Left renal pelvis (tissue), 4 donors: ENCODE data around the gene CD300A. TPM values are rescaled to one million over a fixed set of nuclear protein-coding genes. Genes with fewer than 3 reads are reported as not detected.

Experiments used
- DNase-seq, 4 donors: peaks; one replicate each; pipeline ENCODE4 v3.0.0-alpha.2; 2013; ENCODE audit warnings: low read depth in 4 of 4, low spot score in 3 of 4
- polyA plus RNA-seq, 4 donors: library from polyadenylated mRNA; unstranded; fragments of 120-200 nt; gene quantifications; one replicate each; pipeline ENCODE4 v1.2.1, GENCODE V29; 2013; ENCODE audit not compliant: insufficient read length in 4 of 4

Gene CD300A
- polyA plus RNA-seq, 4 donors, result 1.5 to 3.1 (median 1.7) TPM

- DNase-seq, result no peak
These were observed 26.5 kb upstream of the CD300A start for GRCh38 chr17:74439691-74440567.

- no peak for DNase-seq
These were observed 24.9 kb upstream of the CD300A start for GRCh38 chr17:74441537-74441936.

DNA sequence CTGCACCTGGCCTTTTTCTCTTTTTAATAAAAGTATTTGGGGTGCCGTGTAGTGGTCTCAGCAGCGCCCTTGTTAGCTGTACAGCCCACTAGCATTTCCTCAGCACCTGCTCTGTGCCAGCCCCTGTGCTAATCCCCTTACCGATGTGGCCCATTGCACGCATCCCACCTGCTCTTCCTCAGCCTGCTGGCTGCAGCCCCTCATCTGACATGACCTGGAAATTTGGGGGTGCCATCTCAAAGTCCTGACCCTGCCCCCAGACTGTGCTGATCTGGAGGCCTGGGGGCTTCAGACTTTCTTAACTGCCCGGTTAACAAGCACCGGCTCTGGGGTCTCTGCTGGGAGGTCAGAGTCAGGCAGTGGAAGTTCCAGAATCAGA is 24.2 kb upstream of the CD300A start:
- DNase-seq, result no peak

GRCh38 chr17:74442670-74443515 is 23.5 kb upstream of the CD300A start:
- DNase-seq, result no peak

- no peak for DNase-seq
These were observed 22.7 kb upstream of the CD300A start for GRCh38 chr17:74443516-74444296.

- DNase-seq, result no peak
These were observed 22.0 kb upstream of the CD300A start for GRCh38 chr17:74444406-74444805.

GRCh38 chr17:74445158-74445557 is 21.3 kb upstream of the CD300A start:
- no peak for DNase-seq

GRCh38 chr17:74446551-74447500 is 19.6 kb upstream of the CD300A start:
- DNase-seq, result no peak

- no peak for DNase-seq
These were observed 18.7 kb upstream of the CD300A start for GRCh38 chr17:74447628-74448159.

- no peak for DNase-seq
These were observed 17.7 kb upstream of the CD300A start for GRCh38 chr17:74448756-74449155.

DNA sequence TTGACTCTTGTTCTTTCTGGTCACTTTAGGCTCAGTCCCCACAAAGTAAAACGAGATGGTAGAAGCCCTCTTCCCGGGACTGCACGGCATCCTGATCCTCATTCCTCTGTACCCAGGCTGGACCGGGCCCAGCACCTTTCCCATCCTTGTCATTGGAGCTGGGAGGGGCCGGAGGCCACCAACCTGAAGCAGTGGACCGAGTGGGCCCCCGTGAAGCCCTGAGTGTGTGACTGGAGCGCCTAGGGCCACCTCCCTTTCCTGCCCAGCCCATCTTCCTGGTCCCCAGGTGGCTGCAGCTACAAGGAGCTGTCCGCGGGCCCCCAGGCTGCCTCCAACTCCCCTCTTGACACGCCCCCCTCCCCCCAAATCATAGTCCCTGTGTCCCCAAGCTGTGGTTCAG is 17.1 kb upstream of the CD300A start:
- DNase-seq, result no peak

DNA sequence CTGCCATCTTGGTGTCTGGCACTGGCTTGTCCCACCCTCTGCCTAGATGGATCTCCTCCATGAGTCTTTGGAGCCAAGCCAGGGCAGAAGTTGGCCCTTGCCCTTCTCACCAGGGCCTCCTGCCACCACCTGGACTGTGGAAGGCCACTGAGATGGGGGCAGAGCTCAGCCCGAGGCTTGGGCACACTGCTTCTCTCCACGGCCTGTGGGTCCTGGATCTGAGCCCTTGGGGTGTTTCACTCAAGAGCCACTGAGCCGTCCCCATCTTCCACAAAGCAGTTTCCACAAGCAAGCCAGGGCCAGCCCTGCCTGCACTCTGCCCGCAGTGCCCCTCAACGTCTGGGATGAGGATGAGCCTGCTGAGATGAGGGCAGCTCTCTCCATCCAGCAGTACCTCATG is 16.7 kb upstream of the CD300A start:
- DNase-seq, result no peak

- no peak for DNase-seq
These were observed 16.2 kb upstream of the CD300A start for GRCh38 chr17:74450231-74450630.

DNA sequence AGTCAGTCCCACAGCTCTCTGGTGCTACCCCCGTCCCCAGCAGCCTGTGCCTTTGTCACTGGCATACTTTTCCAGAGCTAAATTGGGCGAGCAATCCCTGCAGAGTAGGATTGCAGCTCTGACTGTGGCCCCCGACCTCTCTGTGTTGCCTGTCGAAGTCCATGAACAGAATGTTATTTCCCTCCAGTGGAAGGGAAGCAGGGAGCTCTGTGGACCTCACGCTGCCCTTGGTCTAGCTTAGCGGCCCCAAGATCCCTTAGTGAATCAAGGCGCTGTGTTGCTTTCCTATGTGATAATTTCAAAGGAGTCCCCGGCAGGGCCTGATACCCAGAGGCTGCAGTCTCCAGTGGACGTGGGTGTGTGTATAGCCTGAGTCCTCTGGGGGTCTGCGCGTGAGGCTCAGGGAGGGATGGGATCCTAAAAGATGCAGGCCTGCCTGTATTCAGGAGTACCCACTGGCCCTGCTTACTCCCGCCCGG is 15.5 kb upstream of the CD300A start:
- no peak for DNase-seq

DNA sequence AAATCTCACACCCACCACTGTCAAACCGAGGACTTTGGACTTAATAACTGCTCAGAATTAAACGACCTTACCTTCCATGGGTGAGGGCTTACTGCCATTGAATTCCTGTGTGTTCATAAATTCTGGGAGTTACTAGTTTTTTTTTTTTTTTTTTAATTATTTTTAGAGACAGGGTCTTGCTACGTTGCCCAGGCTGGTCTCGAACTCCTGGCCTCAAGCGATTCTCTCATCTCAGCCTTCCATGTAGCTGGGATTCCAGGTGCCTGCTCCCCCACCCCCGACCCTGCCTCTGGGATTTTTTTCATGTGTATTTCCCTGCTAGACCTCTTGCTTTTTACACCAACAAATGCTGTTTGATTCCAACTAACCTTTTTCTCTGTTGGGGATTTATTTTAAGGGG is 14.9 kb upstream of the CD300A start:
- DNase-seq, result no peak

GRCh38 chr17:74452033-74452840 is 14.2 kb upstream of the CD300A start:
- DNase-seq, result no peak

DNA sequence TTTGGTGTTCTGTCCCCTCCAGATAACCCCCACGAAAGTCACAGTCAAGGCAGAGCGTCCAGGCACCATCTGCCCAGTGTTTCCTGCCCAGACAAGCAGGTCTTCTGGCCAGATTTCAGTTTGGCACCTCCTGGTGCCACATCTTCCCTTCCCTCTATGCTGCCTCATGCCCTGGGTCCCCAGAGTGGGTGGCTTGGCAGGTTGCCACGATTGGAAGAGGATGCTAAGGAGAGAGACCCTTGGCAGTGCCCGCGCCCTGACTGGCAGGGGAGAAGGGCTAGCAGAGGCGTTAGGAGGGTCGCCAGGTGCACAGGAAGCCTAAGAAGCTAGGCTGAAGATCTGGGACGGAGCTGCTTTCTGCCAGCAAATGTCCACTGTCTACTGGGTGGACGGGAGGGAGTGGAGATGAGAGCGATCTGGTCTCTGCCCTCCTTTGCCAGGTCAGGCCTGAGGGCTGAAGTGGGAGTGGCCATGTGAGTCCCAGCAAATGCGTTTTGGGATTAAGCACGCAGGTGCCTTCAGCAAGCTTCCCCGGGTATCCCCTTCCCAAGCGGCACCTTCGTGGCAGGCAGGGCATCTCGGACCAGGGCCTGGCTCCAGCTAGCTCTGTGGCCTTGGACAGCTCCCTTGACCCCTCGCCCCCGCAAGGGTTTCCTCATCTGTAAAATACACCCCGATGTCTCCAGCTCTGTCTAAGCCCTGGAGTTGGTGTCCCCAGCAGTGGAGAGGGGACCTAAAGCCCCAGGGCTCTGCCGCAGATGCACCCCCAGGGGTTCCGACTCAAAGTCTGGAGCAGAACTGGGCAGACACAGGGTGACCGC is 13.4 kb upstream of the CD300A start:
- DNase-seq, result no peak
